Skeletal muscle satellite cell (primary cell): ENCODE data around the gene PREX1. TPM values are rescaled to one million over a fixed set of nuclear protein-coding genes. Genes with fewer than 3 reads are reported as not detected.
"Not testable (repeated sequence)": the region's sequence is repeated elsewhere in the genome, so short reads cannot be mapped to it uniquely, and the experiment has no call there.

Source experiments
- H3K27me3 ChIP-seq: 2 replicates; pipeline ENCODE4 v1.7.0; 2013; ENCODE audit warnings: low read length; ENCODE audit not compliant: control insufficient read depth, insufficient read depth
- H3K36me3 ChIP-seq: 2 replicates; pipeline ENCODE4 v1.7.0; 2013; ENCODE audit warnings: mild to moderate bottlenecking, control low read depth, low read length; ENCODE audit not compliant: insufficient read depth
- H3K4me1 ChIP-seq: 2 replicates; pipeline ENCODE4 v1.7.0; 2013; ENCODE audit warnings: low read length; ENCODE audit not compliant: control insufficient read depth, insufficient read depth
- H3K4me2 ChIP-seq: 2 replicates; pipeline ENCODE4 v1.7.0; 2013; ENCODE audit warnings: mild to moderate bottlenecking, low read length
- H3K4me3 ChIP-seq: 2 replicates; pipeline ENCODE4 v1.7.0; 2013; ENCODE audit warnings: low read length
- H3K9ac ChIP-seq: 2 replicates; pipeline ENCODE4 v1.7.0; 2013; ENCODE audit warnings: mild to moderate bottlenecking, low read depth, low read length, moderate library complexity
- H3K9me3 ChIP-seq: replicated peaks from 2 replicates; pipeline ENCODE4 v1.7.0; 2013; ENCODE audit warnings: mild to moderate bottlenecking, control low read depth, low read length
- total RNA-seq: library from RNA; depleted of rRNA; stranded (reverse); fragments of >200 nt; gene quantifications from 2 replicates; pipeline ENCODE4 v1.2.3, GENCODE V29; 2012; rRNA removed

Gene PREX1, protein sequence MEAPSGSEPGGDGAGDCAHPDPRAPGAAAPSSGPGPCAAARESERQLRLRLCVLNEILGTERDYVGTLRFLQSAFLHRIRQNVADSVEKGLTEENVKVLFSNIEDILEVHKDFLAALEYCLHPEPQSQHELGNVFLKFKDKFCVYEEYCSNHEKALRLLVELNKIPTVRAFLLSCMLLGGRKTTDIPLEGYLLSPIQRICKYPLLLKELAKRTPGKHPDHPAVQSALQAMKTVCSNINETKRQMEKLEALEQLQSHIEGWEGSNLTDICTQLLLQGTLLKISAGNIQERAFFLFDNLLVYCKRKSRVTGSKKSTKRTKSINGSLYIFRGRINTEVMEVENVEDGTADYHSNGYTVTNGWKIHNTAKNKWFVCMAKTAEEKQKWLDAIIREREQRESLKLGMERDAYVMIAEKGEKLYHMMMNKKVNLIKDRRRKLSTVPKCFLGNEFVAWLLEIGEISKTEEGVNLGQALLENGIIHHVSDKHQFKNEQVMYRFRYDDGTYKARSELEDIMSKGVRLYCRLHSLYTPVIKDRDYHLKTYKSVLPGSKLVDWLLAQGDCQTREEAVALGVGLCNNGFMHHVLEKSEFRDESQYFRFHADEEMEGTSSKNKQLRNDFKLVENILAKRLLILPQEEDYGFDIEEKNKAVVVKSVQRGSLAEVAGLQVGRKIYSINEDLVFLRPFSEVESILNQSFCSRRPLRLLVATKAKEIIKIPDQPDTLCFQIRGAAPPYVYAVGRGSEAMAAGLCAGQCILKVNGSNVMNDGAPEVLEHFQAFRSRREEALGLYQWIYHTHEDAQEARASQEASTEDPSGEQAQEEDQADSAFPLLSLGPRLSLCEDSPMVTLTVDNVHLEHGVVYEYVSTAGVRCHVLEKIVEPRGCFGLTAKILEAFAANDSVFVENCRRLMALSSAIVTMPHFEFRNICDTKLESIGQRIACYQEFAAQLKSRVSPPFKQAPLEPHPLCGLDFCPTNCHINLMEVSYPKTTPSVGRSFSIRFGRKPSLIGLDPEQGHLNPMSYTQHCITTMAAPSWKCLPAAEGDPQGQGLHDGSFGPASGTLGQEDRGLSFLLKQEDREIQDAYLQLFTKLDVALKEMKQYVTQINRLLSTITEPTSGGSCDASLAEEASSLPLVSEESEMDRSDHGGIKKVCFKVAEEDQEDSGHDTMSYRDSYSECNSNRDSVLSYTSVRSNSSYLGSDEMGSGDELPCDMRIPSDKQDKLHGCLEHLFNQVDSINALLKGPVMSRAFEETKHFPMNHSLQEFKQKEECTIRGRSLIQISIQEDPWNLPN (N-terminal part only)
- total RNA-seq = 9.9 and 11.4 TPM in 2 replicates

DNA sequence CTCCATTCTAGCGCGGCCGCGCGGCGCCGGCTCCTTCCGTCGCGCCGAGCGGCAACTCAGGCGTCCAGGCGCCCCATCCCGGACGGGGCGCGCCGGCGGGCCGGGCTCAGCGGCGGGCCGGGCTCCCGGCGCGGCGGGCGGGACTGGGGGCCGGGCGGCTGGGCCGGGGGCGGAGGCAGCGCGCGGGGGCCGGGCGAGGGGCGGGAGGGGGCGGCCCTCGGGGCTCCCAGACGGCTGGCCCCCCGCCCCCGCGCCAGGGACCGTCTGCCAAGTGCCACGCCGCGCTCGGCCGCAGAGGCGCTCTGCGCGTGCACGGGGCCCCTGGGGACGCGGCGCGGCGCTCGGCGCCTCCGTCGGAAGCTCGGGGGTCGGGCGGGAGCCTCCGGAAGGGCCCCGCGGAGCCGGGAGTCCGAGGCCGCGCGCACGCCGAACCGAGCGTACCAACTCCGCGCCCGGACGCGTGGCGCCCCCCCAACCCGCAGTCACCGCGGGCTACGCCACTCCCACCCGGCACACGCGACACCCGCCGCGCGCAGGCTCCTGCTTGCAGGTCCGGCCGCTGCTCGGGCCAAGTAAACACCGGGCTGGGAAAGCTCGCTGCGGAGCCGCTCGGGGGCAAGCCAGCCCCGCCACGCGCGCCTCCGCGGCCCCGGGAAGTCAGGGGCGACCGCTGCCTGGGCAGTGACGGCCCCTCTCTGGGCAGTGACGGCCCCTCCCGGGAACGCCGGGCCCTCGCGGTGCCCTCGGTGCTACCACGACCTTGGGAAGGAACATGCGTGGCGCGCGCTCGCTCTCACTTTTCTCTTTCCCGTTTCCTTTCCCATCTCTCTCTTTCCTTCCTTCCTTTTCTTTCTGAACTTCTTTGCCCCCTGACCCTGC is at the start of gene PREX1:
TSS of gene PREX1 (minus strand) at position 145 of the 879 bp plus-strand sequence. CDS start at position 6, 139 bp downstream.
- Histone ChIP-seq H3K9me3 (no peaks in the 10 kb centered on the region), H3K4me1 (peaks cover 45% of the 10 kb centered on the region), H3K27me3 (no peaks in the 10 kb centered on the region), H3K4me2 (peak within 1 kb of the TSS; percentile 90), H3K36me3 (no peaks in the 10 kb centered on the region), H3K9ac (peak within 1 kb of the TSS; percentile 64), H3K4me3 (peak within 1 kb of the TSS; percentile 76)

DNA sequence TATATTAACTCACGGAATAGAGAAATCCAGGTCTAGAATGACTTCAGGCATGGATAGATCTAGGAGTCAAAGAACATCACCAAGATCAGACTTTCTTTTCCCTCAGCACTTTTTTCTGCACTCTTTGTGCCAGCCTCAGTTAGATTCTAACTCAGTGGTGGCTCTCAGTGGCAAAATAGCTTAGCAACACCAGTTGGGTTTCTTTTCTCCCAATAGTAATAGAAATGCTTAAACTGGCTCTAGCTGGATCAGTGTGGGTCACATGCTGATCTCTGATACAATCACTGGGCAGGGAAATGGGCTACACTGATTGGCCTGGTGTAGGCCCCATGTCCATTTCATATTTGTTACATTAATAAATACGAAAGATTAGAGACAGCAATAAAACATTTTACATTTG is 49.5 kb upstream of the PREX1 start:
- Histone ChIP-seq H3K9ac (no peak overlapping the region), H3K4me3 (no peak overlapping the region), H3K36me3 (no peaks in the 10 kb centered on the region), H3K27me3 (no peaks in the 10 kb centered on the region), H3K9me3 (no peaks in the 10 kb centered on the region), H3K4me2 (no peak overlapping the region), H3K4me1 (peaks cover 8% of the 10 kb centered on the region)

DNA sequence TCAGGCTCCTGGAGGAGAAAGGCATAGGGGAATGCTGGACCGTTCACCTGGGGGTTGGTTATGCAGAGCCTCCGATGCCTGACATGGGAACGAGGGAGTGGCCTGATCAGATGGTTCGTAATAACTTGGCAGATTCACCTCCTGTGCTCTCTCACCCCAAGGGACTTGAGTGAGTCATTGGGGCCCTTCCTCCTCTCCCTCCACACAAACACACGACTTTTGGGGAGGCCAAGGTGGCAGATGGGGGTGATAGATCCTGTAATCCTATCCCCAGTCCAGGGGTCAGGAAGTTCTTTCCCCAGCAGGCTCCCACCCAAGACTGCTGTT is 48.1 kb upstream of the PREX1 start:
- no peak overlapping the region for H3K4me3 ChIP-seq
- H3K27me3 ChIP-seq = no peaks in the 10 kb centered on the region
- H3K36me3 ChIP-seq = no peaks in the 10 kb centered on the region
- H3K4me1 ChIP-seq = peaks cover 8% of the 10 kb centered on the region
- no peaks in the 10 kb centered on the region for H3K9me3 ChIP-seq
- no peak overlapping the region for H3K4me2 ChIP-seq
- H3K9ac ChIP-seq = no peak overlapping the region

DNA sequence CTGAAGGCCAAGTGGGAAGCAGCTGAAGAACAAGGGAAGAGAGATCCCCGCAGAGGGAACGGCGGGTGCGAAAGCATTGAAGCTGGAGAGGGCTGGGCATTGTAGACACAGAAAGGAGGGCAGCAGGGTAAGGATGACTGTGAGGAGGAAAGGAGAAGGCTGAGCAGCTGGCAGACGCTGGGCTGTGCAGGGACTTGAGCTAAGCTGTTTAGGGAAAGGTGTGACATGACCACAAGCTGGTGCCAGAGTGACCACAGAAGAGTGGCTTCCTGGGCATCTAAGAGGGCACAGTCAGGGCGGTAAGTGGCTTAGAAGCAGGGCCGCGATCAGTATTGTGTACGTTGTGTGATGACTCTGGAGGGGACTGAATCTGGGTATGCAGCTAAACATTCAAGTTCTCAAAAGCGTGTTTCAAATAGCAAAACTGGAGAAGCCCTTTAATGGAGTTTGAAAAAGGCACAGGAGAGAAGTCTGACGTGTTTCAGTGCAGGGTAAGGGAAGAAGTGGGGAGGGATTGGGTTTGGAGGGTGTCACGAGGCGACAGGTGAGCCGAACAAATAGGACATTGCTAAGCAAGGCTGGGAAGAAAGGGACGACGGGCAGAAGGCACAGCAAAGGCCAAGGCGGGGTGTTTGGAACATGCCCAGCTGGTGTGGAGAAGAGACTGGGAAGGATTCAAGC is 47.6 kb upstream of the PREX1 start:
- no peak overlapping the region for H3K9ac ChIP-seq
- H3K4me3 ChIP-seq = no peak overlapping the region
- H3K4me1 ChIP-seq = peaks cover 8% of the 10 kb centered on the region
- no peaks in the 10 kb centered on the region for H3K27me3 ChIP-seq
- no peaks in the 10 kb centered on the region for H3K36me3 ChIP-seq
- no peak overlapping the region for H3K4me2 ChIP-seq
- H3K9me3 ChIP-seq = no peaks in the 10 kb centered on the region

DNA sequence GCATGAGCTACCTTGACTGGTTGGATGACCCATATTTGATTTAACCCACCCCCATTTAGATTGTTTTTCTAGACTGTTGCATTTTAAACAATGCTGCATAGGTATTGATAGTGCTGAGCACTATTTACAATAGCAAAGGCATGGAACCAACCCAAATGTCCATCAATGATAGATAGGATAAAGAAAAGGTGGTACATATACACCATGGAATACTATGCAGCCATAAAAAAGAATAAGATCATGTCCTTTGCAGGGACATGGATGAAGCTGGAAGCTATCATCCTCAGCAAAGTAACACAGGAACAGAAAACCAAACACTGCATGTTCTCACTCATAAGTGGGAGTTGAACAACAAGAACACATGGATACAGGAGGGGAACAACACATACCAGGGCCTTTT is 41.6 kb upstream of the PREX1 start:
- not testable (repeated sequence) for H3K4me2 ChIP-seq, H3K4me1 ChIP-seq, H3K36me3 ChIP-seq, H3K4me3 ChIP-seq, H3K9ac ChIP-seq, H3K9me3 ChIP-seq
- peaks cover 19% of the 10 kb centered on the region for H3K27me3 ChIP-seq

DNA sequence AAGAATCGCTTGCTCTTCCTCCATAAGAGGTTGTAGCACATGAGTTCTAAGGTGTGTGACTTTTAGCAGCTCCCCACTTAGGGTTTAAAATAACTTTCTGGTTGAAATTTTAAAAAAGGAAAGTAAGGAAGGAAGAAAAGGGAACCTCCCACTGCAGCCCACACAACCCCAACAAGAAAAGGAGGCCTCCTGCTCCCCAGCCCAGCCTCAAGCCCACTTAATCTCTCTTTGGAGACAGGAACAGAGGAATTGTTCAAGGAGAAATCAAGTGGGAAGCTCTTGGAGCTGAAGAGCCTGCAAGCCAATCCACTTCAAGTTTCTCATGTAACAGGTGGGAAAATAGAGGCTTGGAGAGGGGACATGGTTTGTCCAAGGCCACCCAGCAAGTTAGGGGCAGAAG is 39.1 kb upstream of the PREX1 start:
- no peaks in the 10 kb centered on the region for H3K4me1 ChIP-seq
- no peak overlapping the region for H3K9ac ChIP-seq

DNA sequence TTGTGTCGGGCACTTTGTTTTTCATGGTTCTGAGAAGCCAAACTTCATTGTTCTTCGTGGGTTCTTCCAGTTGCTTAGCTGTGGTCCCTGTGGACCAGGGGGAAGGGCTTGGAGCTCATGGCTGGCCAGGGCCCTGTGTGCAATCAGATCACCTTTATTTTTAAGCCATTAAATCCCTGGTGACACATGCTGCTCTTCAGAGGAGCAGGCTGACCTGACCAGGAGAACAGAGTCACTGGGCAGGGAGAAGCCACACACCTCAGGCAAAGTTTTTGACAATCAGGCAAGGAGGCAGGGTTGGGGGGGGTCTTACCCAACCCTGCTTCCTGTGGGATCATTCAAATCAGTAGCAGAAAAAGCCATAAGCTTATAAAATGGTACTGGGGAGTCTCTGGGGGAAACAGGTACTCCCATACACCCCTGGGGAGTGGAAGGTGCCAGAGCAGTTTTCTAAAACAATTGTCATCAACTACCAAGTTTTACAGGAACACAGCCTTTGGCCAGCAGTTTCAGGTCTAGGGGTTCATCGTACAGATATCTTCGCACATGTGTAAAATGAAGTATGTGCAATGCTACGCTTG is 37.0 kb upstream of the PREX1 start:
- no peak overlapping the region for H3K4me2 ChIP-seq
- H3K4me1 ChIP-seq = no peaks in the 10 kb centered on the region
- H3K9ac ChIP-seq = no peak overlapping the region
- peaks cover 35% of the 10 kb centered on the region for H3K27me3 ChIP-seq
- H3K36me3 ChIP-seq = no peaks in the 10 kb centered on the region
- no peak overlapping the region for H3K4me3 ChIP-seq
- no peaks in the 10 kb centered on the region for H3K9me3 ChIP-seq

More for the DNA sequence above, 39.1 kb upstream of the PREX1 start:
- H3K9me3 ChIP-seq = no peaks in the 10 kb centered on the region
- H3K27me3 ChIP-seq = peaks cover 30% of the 10 kb centered on the region
- no peak overlapping the region for H3K4me2 ChIP-seq
- no peaks in the 10 kb centered on the region for H3K36me3 ChIP-seq
- H3K4me3 ChIP-seq = no peak overlapping the region

DNA sequence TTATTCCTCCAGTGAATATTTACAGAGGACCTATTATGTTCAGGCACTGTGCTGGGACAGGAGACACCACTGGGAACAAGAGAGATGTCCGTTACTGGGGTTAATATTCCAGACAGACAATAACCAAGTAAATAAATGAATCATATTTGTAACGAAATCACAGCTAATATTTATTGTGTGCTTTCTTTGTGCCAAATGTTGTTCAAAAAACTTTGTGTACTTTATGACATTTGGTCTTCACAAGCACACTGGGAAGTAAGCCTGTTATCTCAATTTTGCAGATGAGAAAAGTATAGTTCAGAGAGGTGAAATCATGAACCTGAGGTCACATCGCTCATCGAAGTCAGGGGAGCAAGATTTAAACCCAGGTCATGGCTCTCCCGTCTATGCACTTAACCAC is 36.5 kb upstream of the PREX1 start:
- H3K27me3 ChIP-seq = peaks cover 37% of the 10 kb centered on the region
- no peaks in the 10 kb centered on the region for H3K4me1 ChIP-seq

DNA sequence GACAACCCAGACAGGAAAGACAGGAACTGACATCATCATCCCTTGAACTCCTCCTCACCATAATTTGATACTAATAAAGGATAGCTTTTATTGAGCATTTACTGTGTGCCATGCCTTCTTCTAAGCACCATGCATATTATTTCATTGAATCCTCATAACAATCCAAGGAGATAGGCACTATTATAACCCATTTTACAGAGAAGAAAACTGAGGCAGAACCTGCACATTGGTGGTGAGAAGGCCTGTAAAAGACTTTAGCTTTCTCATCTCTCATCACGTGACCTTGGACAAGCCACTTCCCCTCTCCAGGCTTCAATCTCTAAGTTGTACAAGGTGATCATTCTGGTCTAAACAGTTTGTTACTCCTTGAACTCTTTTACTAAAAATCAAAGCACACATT is 34.5 kb upstream of the PREX1 start:
- Histone ChIP-seq H3K9me3 (no peaks in the 10 kb centered on the region), H3K4me1 (no peaks in the 10 kb centered on the region), H3K4me2 (no peak overlapping the region), H3K9ac (no peak overlapping the region), H3K36me3 (no peaks in the 10 kb centered on the region), H3K4me3 (no peak overlapping the region), H3K27me3 (peaks cover 34% of the 10 kb centered on the region)

More for the DNA sequence above, 36.5 kb upstream of the PREX1 start:
- no peak overlapping the region for H3K4me3 ChIP-seq
- no peaks in the 10 kb centered on the region for H3K9me3 ChIP-seq
- no peak overlapping the region for H3K4me2 ChIP-seq
- no peak overlapping the region for H3K9ac ChIP-seq
- H3K36me3 ChIP-seq = no peaks in the 10 kb centered on the region

DNA sequence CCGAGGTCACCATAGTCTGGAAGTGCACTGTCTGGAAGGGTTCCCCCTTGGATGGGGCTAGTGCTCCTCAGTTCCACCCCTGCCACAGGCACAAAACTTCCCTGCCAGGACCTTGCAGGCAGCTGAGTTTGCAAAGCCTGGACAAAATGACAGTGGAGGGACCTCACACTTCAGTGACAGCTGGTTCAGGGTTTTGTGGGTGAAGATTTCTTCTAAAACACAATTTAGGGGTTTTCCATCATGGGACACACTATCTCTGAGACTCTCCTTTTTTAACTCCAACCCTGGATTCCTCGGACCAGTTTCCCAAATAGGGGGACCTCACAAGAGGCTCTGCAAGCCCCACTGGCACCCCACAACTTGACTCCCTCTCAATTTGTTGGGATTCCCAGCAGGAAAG is 33.6 kb upstream of the PREX1 start:
- Histone ChIP-seq H3K27me3 (peaks cover 28% of the 10 kb centered on the region), H3K4me1 (no peaks in the 10 kb centered on the region), H3K4me3 (no peak overlapping the region), H3K9me3 (no peaks in the 10 kb centered on the region), H3K36me3 (no peaks in the 10 kb centered on the region), H3K4me2 (no peak overlapping the region), H3K9ac (no peak overlapping the region)
